ENCODE results near the gene SP6.

DNA sequence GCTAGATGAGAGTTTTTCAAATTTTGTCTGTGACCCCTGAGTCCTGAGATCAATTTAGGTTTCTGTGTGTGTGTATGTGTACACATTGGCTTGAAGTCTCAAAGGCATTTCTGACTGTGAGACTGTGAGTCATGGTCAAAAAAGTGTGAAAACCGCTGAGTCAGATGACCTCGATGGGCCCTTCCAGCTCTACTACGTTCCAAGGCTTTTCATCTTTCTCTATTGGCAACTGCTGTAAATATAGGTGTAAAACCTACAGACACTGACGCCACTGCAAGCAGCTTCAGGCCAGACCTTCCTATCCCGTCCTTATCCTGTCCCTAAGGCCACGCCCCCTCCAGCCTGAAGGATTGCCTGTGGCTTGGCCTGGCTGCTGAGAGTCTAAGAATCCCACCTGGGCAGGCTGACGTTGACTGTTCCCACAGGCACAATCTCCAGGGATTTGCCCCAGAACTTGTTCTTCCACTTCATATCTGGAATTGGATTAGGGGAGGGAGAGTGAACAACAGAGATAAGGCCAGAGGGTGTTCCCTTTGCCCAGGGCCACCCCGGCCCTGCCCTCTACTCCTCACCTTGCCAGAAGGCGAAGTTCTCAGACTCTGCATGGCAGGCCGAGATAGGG, 40.7 kb downstream of the SP6 start:
- TF ChIP-seq POLR2AphosphoS5 (IDR thresholded peaks at IDR 0.05; ENCODE audit: low read depth, low read length) = no peak
- TF ChIP-seq POLR2A (IDR thresholded peaks at IDR 0.05; ENCODE audit: low read depth, low read length) = no peak

All from GM12892 (cell line).